ENCODE measurements around the gene KRTAP10-6. TPM values are rescaled to one million over a fixed set of nuclear protein-coding genes. Genes with fewer than 3 reads are reported as not detected.
A peak's percentile ranks its signal among the peaks of the same experiment; 100 is the strongest.
"Not testable (repeated sequence)": the region's sequence is repeated elsewhere in the genome, so short reads cannot be mapped to it uniquely, and the experiment has no call there.

Gene KRTAP10-6
- total RNA-seq, 4 donors from 2014 or later, result not detected

DNA sequence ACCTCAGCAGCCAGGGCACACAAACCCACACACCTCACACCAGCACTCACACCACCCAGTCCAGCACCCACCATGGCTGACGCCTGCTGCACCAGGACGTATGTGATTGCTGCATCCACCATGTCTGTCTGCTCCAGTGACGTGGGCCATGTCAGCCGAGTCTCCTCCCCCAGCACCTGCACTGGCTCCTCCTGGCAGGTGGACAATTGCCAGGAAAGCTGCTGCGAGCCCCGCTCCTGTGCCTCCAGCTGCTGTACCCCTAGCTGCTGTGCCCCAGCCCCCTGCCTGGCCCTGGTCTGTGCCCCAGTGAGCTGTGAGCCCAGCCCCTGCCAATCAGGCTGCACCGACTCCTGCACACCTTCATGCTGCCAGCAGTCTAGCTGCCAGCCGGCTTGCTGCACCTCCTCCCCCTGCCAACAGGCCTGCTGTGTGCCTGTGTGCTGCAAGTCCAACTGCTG lies 19.8 kb upstream of the KRTAP10-6 start, which contains the start of gene KRTAP10-8:
Gene KRTAP10-8 (plus strand): TSS at position 51 of the 458 bp plus-strand sequence. CDS start 22 bp downstream, at position 73.
- Histone ChIP-seq H3K4me3 (no peak within 1 kb of the TSS), H3K27me3 (peaks cover 0 to 47% (median 0%) of the 10 kb centered on the region in 4 donors), H3K27ac (replicated peaks in 1 of 4) (no peak within 1 kb of the TSS), H3K4me1 (no peaks in the 10 kb centered on the region), H3K9me3 (peaks cover 0 to 31% (median 23%) of the 10 kb centered on the region in 4 donors), H3K36me3 (no peaks in the 10 kb centered on the region)
- intact Hi-C loops (cut with DNase I), result no loop called here
- WGBS, result 100% methylated on average over 4 of the region's 8 CpGs
- DNase-seq (ENCODE audit: extremely low spot score), result no peak
- TF ChIP-seq POLR2A (IDR thresholded peaks at IDR 0.05; ENCODE audit: low read depth) (no peak), POLR2AphosphoS5 (IDR thresholded peaks at IDR 0.05) (no peak), EP300 (IDR thresholded peaks at IDR 0.05) (no peak)
- TF ChIP-seq, protein P1, sequence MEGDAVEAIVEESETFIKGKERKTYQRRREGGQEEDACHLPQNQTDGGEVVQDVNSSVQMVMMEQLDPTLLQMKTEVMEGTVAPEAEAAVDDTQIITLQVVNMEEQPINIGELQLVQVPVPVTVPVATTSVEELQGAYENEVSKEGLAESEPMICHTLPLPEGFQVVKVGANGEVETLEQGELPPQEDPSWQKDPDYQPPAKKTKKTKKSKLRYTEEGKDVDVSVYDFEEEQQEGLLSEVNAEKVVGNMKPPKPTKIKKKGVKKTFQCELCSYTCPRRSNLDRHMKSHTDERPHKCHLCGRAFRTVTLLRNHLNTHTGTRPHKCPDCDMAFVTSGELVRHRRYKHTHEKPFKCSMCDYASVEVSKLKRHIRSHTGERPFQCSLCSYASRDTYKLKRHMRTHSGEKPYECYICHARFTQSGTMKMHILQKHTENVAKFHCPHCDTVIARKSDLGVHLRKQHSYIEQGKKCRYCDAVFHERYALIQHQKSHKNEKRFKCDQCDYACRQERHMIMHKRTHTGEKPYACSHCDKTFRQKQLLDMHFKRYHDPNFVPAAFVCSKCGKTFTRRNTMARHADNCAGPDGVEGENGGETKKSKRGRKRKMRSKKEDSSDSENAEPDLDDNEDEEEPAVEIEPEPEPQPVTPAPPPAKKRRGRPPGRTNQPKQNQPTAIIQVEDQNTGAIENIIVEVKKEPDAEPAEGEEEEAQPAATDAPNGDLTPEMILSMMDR (IDR thresholded peaks at IDR 0.05), result no peak

DNA sequence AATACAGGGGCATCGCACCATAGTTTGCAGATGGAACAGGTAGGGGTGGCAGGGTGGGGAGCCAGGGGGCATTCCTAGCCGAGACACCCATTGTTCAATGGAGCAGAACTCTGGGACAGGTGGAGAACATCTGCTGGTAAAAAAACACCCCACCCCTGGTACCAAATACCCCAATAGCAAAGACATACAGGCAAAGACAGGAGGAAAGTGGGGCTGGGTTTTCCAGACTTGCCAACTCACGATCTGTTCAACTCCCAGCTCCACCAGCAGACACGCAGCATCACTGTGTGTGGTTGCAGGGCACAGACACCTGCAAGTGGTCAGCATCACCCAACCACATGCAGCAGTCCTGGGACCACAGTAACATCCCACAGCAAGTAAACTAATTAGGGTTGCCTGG lies 19.2 kb upstream of the KRTAP10-6 start:
- Histone ChIP-seq H3K27me3 (peaks cover 0 to 45% (median 0%) of the 10 kb centered on the region in 4 donors), H3K36me3 (no peaks in the 10 kb centered on the region), H3K27ac (replicated peaks in 1 of 4) (no peak overlapping the region), H3K4me1 (no peaks in the 10 kb centered on the region), H3K4me3 (no peak overlapping the region), H3K9me3 (peaks cover 0 to 31% (median 23%) of the 10 kb centered on the region in 4 donors)
- intact Hi-C loops (cut with DNase I), result no loop called here
- WGBS, result 93% methylated on average over 4 of the region's 4 CpGs
- DNase-seq (ENCODE audit: extremely low spot score), result peak; percentile 75
- TF ChIP-seq POLR2A (IDR thresholded peaks at IDR 0.05; ENCODE audit: low read depth) (no peak), EP300 (IDR thresholded peaks at IDR 0.05) (no peak), POLR2AphosphoS5 (IDR thresholded peaks at IDR 0.05) (no peak)
- TF ChIP-seq, protein P1 (IDR thresholded peaks at IDR 0.05), result no peak

DNA sequence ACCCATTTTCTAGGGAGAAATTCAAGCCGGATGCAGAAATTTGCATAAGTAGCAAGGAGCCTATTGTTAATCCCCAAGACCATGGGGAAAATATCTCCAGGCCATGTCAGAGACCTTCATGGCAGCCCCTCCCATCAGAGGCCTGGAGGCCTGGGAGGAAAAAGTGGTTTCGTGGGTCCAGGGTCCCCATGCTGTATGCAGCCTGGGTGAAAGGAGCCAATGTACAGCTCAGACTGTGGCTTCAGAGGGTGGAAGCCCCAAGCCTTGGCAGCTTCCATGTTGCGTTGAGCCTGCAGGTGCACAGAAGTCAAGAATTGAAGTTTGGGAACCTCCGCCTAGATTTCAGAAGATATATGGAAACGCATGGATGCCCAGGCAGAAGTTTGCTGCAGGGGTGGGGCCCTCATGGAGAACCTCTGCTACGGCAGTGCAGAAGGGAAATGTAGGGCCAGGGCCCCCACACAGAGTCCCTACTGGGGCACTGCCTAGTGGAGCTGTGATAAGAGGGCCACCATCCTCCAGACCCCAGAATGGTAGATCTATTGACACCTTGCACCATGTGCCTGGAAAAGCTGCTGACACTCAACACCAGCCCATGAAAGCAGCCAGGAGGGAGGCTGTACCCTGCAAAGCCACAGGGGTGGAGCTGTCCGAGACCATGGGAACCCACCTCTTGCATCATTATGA lies 18.0 kb upstream of the KRTAP10-6 start:
- WGBS, result 94% methylated on average over 6 of the region's 7 CpGs
- H3K4me1 ChIP-seq; H3K36me3 ChIP-seq; H3K27ac ChIP-seq (replicated peaks in 1 of 4); H3K4me3 ChIP-seq; intact Hi-C loops (cut with DNase I): not testable (repeated sequence)
- DNase-seq (ENCODE audit: extremely low spot score), result peak; percentile 26
- H3K9me3 ChIP-seq, result peaks cover 0 to 31% (median 23%) of the 10 kb centered on the region in 4 donors
- H3K27me3 ChIP-seq, result peaks cover 0 to 37% (median 0%) of the 10 kb centered on the region in 4 donors

DNA sequence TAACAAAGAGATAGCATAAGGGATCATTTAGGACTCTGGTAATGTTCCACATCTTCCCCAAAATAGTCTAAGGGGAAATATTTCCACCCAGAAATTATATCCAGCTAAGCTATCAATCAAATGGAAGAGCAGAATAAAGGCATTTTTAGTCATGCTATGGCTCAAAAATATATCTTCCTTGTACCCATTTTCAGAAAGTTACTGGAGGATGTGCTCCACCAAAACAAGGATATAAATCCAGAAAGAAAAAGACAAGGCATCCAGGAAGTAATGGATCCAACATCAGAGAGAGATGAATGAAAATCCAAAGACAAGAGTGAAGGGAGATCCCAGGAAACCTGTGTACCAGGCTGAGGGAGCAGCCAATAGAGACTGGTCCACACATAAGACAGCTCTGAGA lies 16.9 kb upstream of the KRTAP10-6 start:
- intact Hi-C loops (cut with DNase I), result no loop called here
- no peak for DNase-seq (ENCODE audit: extremely low spot score)
- Histone ChIP-seq H3K4me1 (no peaks in the 10 kb centered on the region), H3K4me3 (no peak overlapping the region), H3K27ac (replicated peaks in 1 of 4) (no peak overlapping the region), H3K36me3 (no peaks in the 10 kb centered on the region), H3K9me3 (peaks cover 0 to 34% (median 23%) of the 10 kb centered on the region in 4 donors), H3K27me3 (peaks cover 0 to 30% (median 0%) of the 10 kb centered on the region in 4 donors)
- TF ChIP-seq POLR2A (IDR thresholded peaks at IDR 0.05; ENCODE audit: low read depth), result no peak

DNA sequence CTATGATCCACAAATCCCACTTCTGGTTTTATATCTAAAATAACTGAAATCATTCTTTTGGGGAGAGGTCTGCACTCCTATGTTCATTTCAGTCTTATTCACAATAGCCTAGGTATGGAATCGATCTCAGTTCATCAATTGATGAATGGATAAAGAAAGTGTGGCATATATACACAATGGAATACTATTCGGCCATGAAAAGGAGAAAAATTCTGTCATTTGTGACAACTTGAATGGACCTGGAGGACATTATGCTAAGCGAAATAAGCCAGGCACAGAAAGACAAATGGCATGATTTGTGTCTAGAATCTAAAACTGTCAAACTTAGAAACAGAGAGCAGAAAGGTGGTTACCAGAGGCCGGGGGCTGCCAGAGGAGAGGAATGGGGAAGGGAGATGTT lies 14.2 kb upstream of the KRTAP10-6 start:
- peaks cover 0 to 30% (median 20%) of the 10 kb centered on the region in 4 donors for H3K9me3 ChIP-seq
- DNase-seq (ENCODE audit: extremely low spot score), result no peak
- 70% methylated on average over 4 of the region's 4 CpGs for WGBS
- H3K4me3 ChIP-seq, result no peak overlapping the region
- no peaks in the 10 kb centered on the region for H3K4me1 ChIP-seq
- TF ChIP-seq, protein P1 (IDR thresholded peaks at IDR 0.05), result no peak
- TF ChIP-seq POLR2AphosphoS5 (IDR thresholded peaks at IDR 0.05), result no peak
- no peak for TF ChIP-seq EP300 (IDR thresholded peaks at IDR 0.05)
- TF ChIP-seq POLR2A (IDR thresholded peaks at IDR 0.05; ENCODE audit: low read depth), result no peak
- no peak overlapping the region for H3K27ac ChIP-seq (replicated peaks in 1 of 4)
- intact Hi-C loops (cut with DNase I), result no loop called here
- no peaks in the 10 kb centered on the region for H3K36me3 ChIP-seq
- H3K27me3 ChIP-seq, result peaks cover 0 to 32% (median 0%) of the 10 kb centered on the region in 4 donors

Measured in esophagus muscularis mucosa (tissue), 4 donors.